Measurements from ENCODE around the gene PRR18. TPM values are rescaled to one million over a fixed set of nuclear protein-coding genes. Genes with fewer than 3 reads are reported as not detected.

The PRR18 gene
- total RNA-seq, 1 donor from 2014 or later, result under 0.01 TPM

DNA sequence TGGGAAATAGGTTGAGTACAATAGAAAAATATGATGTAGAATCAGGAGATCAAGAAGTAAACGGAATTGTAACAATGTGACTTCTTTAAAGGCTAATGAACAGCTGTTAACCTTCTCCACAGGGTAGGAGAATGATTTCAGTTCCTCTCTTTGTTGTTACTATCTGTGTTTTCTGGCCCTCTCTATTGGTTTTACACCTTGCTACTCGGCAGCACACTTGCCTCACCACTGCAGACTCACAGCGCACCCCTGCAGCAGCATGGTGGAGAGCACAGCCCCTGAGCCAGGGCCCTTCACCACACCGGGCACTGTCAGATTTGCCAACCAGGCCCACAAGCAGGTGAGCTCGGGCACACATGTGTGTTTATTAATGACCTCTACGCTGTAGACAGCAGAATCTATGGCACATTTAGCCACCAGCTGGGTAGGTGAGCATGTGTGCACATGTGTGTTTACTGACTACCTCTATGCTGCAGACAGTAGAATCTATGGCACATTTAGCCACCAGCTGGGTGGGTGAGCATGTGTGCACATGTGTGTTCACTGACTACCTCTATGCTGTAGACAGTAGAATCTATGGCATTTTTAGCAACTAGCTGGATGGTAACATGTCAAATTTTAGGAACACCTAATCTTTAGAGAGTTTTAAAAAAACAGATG, 17.3 kb upstream of the PRR18 start:
- Histone ChIP-seq H3K4me3 (ENCODE audit: low read depth, low read length) (no peak overlapping the region), H3K27me3 (ENCODE audit: control insufficient read depth, insufficient read depth, low read length) (no peaks in the 10 kb centered on the region), H3K36me3 (ENCODE audit: control insufficient read depth, insufficient read depth, low read length) (peaks cover 11% of the 10 kb centered on the region)
- FAIRE-seq, result no peak
- TF ChIP-seq, protein P1, sequence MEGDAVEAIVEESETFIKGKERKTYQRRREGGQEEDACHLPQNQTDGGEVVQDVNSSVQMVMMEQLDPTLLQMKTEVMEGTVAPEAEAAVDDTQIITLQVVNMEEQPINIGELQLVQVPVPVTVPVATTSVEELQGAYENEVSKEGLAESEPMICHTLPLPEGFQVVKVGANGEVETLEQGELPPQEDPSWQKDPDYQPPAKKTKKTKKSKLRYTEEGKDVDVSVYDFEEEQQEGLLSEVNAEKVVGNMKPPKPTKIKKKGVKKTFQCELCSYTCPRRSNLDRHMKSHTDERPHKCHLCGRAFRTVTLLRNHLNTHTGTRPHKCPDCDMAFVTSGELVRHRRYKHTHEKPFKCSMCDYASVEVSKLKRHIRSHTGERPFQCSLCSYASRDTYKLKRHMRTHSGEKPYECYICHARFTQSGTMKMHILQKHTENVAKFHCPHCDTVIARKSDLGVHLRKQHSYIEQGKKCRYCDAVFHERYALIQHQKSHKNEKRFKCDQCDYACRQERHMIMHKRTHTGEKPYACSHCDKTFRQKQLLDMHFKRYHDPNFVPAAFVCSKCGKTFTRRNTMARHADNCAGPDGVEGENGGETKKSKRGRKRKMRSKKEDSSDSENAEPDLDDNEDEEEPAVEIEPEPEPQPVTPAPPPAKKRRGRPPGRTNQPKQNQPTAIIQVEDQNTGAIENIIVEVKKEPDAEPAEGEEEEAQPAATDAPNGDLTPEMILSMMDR (IDR thresholded peaks at IDR 0.05; ENCODE audit: insufficient read depth, low read length, severe bottlenecking), result no peak
- no peak for DNase-seq (ENCODE audit: low read depth)

DNA sequence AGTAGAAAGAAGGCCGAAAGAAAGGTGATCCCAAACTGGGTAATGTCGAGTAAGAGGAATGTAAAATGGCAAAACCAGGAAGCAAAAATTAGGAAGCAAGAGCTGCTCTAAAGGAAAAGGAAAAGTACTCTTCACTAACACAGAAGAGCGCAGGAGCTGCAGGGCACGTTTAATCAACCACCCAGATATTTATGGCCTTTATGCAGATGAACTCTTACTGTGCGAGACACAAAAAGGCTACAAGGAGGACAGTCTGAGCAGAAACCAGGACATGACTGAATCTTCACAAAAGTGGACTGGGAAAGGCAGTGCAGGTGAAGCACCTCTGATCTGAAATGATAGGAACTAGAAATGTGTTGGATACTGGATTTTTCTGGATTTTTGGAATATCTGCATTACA, 15.2 kb upstream of the PRR18 start:
- no peak for DNase-seq (ENCODE audit: low read depth)
- no peaks in the 10 kb centered on the region for H3K27me3 ChIP-seq (ENCODE audit: control insufficient read depth, insufficient read depth, low read length)
- no peak for FAIRE-seq
- H3K36me3 ChIP-seq (ENCODE audit: control insufficient read depth, insufficient read depth, low read length), result peaks cover 6% of the 10 kb centered on the region
- no peak overlapping the region for H3K4me3 ChIP-seq (ENCODE audit: low read depth, low read length)
- TF ChIP-seq, protein P1 (IDR thresholded peaks at IDR 0.05; ENCODE audit: insufficient read depth, low read length, severe bottlenecking), result no peak

DNA sequence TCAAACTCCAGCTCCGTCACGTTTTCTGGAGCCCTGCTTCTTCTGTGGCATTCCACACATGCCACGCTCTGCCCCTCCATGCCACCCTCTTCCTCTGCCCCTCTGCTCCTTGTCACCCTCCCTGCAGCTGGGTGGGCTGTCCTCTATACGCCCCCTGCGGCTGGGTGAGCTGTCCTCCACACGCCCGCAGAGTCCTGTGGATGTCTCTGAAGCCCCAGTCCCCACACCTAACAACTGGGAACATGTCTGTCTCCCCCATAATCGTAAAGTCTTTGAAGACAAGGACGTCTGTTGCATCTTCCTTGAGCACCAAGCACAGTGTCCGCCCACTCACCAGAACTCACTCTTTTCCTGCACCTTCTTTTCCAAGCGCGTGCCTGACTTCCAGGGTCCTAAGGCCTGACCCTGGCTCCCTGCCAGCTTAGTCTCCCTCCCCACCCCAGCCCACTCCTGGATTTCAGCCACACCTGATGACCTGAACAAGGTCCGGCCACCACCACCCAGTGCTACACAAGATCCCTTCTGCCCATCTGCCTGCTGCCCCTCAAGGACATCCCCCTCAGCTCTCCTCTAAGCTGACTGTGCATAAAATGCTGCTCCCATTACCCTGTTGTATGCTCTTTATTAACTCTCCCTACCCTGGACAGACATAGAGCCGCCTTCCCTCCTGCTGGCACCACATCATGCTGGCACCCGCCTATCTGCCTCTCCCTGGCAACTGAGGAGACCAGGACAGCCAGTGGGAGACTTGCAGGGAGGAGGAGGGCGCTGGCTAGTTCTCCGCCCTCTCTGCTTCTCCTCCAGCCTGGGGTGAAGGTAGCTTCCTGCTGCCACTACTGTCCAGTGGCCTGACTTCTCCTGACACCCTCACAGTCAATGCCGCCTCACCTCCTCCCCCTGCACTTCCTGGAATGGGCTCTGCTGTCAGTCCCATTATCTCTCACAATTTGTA, 10.7 kb upstream of the PRR18 start:
- FAIRE-seq, result no peak
- H3K36me3 ChIP-seq (ENCODE audit: control insufficient read depth, insufficient read depth, low read length), result peaks cover 1% of the 10 kb centered on the region
- no peak overlapping the region for H3K4me3 ChIP-seq (ENCODE audit: low read depth, low read length)
- TF ChIP-seq, protein P1 (IDR thresholded peaks at IDR 0.05; ENCODE audit: insufficient read depth, low read length, severe bottlenecking), result no peak
- DNase-seq (ENCODE audit: low read depth), result no peak
- H3K27me3 ChIP-seq (ENCODE audit: control insufficient read depth, insufficient read depth, low read length), result no peaks in the 10 kb centered on the region

DNA sequence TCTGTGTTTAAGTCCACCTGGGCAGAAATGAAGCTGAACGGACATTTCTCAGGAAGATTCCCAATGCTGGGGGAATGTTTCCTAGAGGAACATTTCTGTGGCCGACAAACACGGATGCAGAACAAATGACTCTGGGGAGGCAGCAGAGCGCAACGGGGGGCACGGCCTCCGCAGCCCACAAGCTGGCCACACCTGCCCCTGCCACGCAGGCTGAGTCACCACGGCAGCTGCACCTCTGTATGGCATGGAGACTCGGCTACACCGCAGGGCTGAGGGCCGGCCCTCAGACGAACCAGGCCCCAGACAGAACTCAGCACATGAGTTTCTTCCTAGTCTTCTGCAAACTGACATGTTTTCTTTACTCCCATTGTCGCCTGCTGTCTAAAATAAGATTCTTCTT, 10.0 kb upstream of the PRR18 start:
- TF ChIP-seq, protein P1 (IDR thresholded peaks at IDR 0.05; ENCODE audit: insufficient read depth, low read length, severe bottlenecking), result no peak
- Histone ChIP-seq H3K36me3 (ENCODE audit: control insufficient read depth, insufficient read depth, low read length) (no peaks in the 10 kb centered on the region), H3K27me3 (ENCODE audit: control insufficient read depth, insufficient read depth, low read length) (no peaks in the 10 kb centered on the region), H3K4me3 (ENCODE audit: low read depth, low read length) (no peak overlapping the region)
- no peak for FAIRE-seq
- DNase-seq (ENCODE audit: low read depth), result no peak

DNA sequence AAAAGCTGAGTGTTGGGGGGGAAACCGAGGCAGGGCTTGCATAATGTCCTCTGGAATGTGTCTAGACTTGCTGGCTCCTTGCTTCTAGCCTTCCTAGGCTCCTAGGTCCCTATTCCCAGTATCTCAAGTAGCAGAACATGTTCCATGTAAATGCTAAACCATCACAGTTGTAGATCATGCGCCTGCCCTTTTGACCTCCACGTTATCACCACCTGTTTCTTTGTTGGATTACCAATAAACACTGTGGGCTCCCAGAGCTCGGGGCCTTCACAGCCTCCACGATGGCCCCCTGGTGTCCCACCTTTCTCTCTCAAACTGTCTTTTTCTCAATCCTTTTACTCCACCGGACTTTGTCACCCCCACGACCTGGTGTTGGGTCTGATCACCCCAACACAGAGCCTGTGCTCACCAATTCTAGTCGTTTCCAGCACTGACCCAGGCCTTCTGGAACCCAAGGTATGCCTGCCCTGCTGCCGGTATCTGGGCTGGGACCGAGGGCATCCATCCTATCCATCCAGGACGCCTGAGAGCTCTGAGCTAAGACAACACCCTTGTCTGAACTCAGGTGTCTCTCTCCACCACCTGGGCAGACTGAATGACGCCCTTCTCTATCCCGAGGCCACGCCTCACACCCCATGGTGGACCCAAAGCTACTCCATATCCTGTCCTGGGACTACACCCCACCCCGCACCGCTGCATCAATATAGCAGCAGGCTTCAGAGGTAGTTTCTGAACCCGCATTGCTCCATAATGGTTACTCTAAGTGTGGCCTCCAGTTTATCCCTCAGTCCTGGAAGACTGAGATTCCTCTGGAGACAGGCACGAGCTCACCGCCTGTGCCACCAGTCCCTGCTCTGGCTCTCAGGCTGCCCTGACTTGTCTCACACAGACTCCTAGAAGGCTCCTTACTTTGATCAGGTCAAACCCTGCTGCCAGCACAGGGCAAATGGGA, 9.3 kb upstream of the PRR18 start:
- TF ChIP-seq, protein P1 (IDR thresholded peaks at IDR 0.05; ENCODE audit: insufficient read depth, low read length, severe bottlenecking), result no peak
- no peaks in the 10 kb centered on the region for H3K27me3 ChIP-seq (ENCODE audit: control insufficient read depth, insufficient read depth, low read length)
- H3K36me3 ChIP-seq (ENCODE audit: control insufficient read depth, insufficient read depth, low read length), result no peaks in the 10 kb centered on the region
- H3K4me3 ChIP-seq (ENCODE audit: low read depth, low read length), result no peak overlapping the region
- FAIRE-seq (no peak), DNase-seq (ENCODE audit: low read depth) (no peak)
